ENCODE data around the gene OTOG.

The OTOG gene

DNA sequence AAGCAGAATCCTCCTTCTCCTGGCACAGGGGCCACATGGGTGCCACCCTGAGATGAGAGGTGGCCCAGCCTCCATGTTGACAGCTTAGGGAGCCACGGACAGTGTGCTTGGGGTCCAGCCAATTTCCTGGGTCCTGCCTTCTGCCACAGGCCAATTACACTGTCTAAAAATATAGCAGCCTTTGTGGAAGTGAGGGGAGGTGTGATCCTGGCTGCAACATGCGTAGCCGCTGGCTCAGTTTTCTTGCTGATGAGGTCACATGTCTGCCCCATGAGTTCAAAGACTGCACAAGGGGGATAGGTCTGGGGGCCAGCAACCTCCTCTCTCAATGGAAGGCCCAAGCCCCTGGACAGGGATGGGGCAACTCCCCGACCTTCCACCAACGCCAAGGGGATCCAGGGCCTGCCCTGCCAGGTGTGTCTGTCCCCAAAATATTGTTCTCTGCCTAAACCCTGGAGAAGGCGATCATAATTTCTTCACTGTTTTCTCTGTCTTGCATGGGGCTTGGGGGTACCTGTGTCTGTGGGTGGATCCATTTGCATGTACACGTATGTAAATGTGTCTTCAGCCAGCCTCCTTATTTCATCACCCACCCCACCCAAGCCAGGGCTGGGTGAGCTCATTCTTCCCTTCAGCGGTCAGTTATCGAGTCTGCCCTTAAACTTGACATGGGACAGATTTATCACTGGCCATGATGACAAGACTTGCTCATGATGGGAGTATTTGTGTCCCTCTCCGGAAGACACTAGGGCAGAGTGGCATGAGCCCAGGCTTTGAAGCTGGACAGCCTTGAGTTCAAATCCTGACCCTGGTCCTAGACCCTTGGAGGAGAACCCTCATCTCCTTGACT is 59.4 kb downstream of the OTOG start:
- no peak overlapping the region for H3K4me3 ChIP-seq (ENCODE audit: low read depth, low read length)
- TF ChIP-seq CTCF (IDR thresholded peaks at IDR 0.05; ENCODE audit: low read depth, low read length, missing control alignments): no peak
- DNase-seq (ENCODE audit: low read depth): no peak

DNA sequence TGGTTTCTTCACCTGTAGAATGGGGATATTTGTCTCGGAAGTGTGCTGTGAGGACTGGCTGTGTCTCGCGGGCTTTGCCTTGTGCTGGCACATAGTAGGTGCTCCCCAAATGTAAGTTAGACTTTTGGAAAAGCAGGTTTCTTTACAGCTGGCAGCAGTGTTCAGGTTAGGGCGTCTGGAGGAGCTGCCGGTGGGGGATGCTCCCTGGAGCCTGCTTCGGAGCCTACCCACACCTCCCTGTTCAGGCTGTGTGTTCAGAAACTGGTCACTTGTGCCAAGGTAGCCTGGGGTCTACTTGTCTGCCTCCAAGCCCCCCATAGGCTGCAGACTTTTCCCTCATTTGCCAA is 60.0 kb downstream of the OTOG start:
- H3K4me3 ChIP-seq (ENCODE audit: low read depth, low read length): no peak overlapping the region
- no peak for DNase-seq (ENCODE audit: low read depth)
- no peak for TF ChIP-seq CTCF (IDR thresholded peaks at IDR 0.05; ENCODE audit: low read depth, low read length, missing control alignments)

DNA sequence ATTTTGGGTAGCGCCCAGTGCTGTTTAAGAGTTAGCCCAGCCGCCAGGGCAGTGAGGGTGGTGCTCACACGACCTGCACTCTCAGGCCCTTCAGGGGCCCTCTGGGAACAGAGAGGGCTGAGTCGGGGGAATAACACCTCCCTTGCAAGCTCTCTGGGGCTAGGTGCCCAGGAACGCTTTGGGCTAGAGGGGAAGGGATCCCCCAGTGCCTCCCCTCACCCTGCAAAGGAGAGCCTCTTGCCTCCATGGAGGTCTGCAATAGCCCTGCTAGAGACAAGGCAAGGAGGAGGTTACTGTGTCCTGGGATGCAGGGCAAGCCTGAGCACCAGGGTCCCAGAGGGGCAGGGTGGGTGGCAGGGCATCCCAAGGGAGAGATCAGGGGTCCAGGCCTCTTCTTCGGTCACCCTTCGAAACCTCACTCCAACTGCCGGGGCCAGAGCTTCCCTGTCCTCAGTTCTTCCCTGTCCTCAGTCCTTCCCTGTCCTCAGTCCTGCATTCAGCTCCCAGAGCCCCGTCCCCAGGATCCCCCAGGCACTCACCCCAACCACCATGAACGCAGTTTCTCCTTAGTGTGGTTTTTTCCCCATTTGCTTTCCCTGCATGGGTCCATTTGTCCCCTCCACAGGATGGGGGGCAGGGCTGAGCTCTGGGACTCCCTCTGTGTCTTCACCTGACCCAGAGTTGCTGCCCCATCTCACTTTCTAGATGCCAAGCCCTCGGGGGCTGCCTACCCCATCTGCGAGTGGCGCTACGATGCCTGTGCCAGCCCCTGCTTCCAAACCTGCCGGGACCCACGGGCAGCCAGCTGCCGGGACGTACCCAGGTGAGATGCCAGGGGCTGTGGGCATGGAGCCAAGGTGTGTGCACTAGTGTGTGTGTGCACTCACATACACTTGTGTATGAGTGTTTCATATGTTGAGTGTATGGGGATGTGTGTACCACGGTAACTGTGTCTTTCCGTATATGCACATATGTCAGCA is 60.8 kb downstream of the OTOG start:
- no peak overlapping the region for H3K4me3 ChIP-seq (ENCODE audit: low read depth, low read length)
- no peak for DNase-seq (ENCODE audit: low read depth)
- no peak for TF ChIP-seq CTCF (IDR thresholded peaks at IDR 0.05; ENCODE audit: low read depth, low read length, missing control alignments)

- DNase-seq (ENCODE audit: low read depth): no peak
- no peak overlapping the region for H3K4me3 ChIP-seq (ENCODE audit: low read depth, low read length)
- no peak for TF ChIP-seq CTCF (IDR thresholded peaks at IDR 0.05; ENCODE audit: low read depth, low read length, missing control alignments)
Measured at GRCh38 chr11:17608821-17609220, 61.8 kb downstream of the OTOG start.

DNA sequence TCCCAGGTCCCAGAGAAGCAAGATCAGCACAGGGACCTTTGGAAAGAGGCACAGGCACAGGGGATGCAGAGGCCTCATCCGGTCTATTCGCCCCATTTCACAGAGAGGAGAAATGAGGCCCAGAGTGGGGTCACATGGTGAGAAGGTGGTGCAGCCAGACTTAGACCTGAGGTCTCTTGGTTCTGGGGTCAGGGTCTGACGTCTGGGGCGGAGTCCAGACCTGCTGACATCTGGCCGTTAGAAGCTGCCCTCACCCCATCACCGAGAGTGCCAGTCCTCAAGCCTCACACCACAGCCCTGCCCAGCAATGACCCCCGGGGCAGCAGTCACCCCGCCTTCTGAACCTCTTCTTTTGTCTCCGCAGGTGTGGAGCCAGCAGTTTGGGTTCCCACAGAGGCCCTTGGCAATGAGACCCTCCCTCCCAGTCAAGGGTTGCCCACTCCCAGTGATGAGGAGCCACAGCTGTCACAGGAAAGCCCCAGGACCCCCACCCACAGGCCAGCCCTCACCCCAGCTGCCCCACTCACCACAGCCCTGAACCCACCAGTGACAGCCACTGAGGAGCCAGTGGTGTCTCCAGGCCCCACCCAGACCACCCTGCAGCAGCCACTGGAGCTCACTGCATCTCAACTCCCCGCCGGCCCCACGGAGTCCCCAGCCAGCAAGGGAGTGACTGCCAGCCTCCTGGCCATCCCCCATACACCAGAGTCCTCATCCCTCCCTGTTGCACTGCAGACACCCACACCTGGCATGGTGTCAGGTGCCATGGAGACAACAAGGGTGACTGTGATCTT is 62.4 kb downstream of the OTOG start:
- TF ChIP-seq CTCF (IDR thresholded peaks at IDR 0.05; ENCODE audit: low read depth, low read length, missing control alignments): no peak

DNA sequence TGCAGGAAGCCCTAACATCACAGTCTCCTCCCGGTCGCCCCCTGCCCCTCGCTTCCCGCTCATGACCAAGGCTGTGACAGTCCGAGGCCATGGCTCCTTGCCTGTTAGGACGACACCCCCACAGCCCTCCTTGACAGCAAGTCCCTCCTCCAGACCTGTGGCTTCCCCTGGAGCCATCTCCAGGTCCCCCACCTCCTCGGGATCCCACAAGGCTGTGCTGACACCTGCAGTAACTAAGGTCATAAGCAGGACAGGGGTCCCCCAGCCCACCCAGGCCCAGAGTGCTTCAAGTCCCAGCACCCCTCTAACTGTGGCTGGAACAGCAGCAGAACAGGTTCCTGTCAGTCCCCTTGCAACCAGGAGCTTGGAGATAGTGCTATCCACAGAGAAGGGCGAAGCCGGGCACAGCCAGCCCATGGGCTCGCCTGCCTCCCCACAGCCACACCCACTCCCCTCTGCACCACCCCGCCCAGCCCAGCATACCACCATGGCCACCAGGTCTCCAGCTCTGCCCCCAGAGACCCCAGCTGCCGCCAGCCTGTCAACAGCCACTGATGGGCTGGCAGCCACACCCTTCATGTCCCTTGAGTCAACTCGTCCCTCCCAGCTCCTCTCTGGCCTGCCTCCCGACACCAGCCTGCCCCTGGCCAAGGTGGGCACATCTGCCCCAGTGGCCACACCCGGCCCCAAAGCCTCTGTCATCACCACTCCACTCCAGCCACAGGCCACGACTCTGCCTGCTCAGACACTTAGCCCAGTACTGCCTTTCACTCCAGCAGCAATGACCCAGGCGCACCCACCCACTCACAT is 63.2 kb downstream of the OTOG start:
- H3K4me3 ChIP-seq (ENCODE audit: low read depth, low read length): no peak overlapping the region

More for the DNA sequence above, 62.4 kb downstream of the OTOG start:
- no peak for DNase-seq (ENCODE audit: low read depth)
- H3K4me3 ChIP-seq (ENCODE audit: low read depth, low read length): no peak overlapping the region

More for the DNA sequence above, 63.2 kb downstream of the OTOG start:
- TF ChIP-seq CTCF (IDR thresholded peaks at IDR 0.05; ENCODE audit: low read depth, low read length, missing control alignments): no peak
- DNase-seq (ENCODE audit: low read depth): no peak
